HCT116 (cell line): ENCODE results near the gene TNFSF9.

Experiments used
- EZH2 ChIP-seq: fragments of 200-600 bp; sonication (generic); IDR thresholded peaks from 2 replicates; pipeline ENCODE4 v1.6.1; 2017; ENCODE audit warnings: antibody characterized with exemption, mixed run types
- JUND ChIP-seq: IDR thresholded peaks from 2 replicates; pipeline ENCODE4 v1.6.1; 2012
- POLR2A ChIP-seq: IDR thresholded peaks from 2 replicates; pipeline ENCODE4 v1.7.0; 2011; ENCODE audit warnings: borderline replicate concordance; ENCODE audit not compliant: insufficient read depth, insufficient read length; ENCODE audit errors: extremely low read depth
- TF ChIP-seq, protein P1 (sequence below): IDR thresholded peaks from 2 replicates; pipeline ENCODE4 v1.6.1; 2012
- TF ChIP-seq, protein P2 (sequence below), 3 experiments: fragments of 200-600 bp in 1 of 3; sonication (generic) in 1 of 3; IDR thresholded peaks in 2 of 3; conservative IDR thresholded peaks in 1 of 3; 2 replicates each; pipeline ENCODE4 v1.5.1; 2012 to 2017; ENCODE audit warnings: low read depth in 2 of 3, low read length in 2 of 3, antibody characterized with exemption in 1 of 3, borderline replicate concordance in 1 of 3, control low read depth in 1 of 3, mild to moderate bottlenecking in 1 of 3, mixed read lengths in 1 of 3, mixed run types in 1 of 3, moderate library complexity in 1 of 3; ENCODE audit not compliant: insufficient read depth in 1 of 3
- TF ChIP-seq, protein P3 (sequence below): IDR thresholded peaks from 2 replicates; pipeline ENCODE4 v1.6.1; 2012; ENCODE audit warnings: low read depth
- TF ChIP-seq, protein P4 (sequence below): IDR thresholded peaks from 2 replicates; pipeline ENCODE4 v1.6.1; 2012

DNA sequence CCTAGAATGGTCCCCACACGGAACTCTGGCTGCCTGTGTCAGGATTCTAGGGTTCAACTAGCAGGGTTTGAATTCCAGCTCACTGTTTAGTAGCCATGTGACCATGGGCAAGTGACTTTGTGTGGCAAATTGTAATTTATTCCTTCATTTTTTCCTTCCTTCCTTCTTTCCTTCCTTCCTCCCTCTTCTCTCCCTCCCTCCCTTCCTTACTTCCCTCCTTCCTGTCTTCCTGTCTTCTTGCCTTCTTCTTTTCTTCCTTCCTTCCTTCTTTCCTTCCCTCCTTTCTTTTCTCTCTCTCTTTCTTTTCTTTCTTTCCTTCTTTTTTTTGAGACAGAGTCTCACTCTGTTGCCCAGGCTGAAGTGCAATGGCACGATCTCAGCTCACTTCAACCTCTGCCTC, 40.7 kb upstream of the TNFSF9 start:
- TF ChIP-seq, protein P1, sequence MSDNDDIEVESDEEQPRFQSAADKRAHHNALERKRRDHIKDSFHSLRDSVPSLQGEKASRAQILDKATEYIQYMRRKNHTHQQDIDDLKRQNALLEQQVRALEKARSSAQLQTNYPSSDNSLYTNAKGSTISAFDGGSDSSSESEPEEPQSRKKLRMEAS: no peak
- TF ChIP-seq JUND (no peak), POLR2A (no peak), EZH2 (no peak)
- TF ChIP-seq, protein P2, sequence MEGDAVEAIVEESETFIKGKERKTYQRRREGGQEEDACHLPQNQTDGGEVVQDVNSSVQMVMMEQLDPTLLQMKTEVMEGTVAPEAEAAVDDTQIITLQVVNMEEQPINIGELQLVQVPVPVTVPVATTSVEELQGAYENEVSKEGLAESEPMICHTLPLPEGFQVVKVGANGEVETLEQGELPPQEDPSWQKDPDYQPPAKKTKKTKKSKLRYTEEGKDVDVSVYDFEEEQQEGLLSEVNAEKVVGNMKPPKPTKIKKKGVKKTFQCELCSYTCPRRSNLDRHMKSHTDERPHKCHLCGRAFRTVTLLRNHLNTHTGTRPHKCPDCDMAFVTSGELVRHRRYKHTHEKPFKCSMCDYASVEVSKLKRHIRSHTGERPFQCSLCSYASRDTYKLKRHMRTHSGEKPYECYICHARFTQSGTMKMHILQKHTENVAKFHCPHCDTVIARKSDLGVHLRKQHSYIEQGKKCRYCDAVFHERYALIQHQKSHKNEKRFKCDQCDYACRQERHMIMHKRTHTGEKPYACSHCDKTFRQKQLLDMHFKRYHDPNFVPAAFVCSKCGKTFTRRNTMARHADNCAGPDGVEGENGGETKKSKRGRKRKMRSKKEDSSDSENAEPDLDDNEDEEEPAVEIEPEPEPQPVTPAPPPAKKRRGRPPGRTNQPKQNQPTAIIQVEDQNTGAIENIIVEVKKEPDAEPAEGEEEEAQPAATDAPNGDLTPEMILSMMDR (IDR thresholded peaks at IDR 0.05 in 2 of 3, conservative IDR thresholded peaks at IDR 0.05 in 1 of 3; ENCODE audit: borderline replicate concordance in 1 of 3, insufficient read depth in 1 of 3, low read depth in 2 of 3, low read length in 2 of 3): no peak
- TF ChIP-seq, protein P3, sequence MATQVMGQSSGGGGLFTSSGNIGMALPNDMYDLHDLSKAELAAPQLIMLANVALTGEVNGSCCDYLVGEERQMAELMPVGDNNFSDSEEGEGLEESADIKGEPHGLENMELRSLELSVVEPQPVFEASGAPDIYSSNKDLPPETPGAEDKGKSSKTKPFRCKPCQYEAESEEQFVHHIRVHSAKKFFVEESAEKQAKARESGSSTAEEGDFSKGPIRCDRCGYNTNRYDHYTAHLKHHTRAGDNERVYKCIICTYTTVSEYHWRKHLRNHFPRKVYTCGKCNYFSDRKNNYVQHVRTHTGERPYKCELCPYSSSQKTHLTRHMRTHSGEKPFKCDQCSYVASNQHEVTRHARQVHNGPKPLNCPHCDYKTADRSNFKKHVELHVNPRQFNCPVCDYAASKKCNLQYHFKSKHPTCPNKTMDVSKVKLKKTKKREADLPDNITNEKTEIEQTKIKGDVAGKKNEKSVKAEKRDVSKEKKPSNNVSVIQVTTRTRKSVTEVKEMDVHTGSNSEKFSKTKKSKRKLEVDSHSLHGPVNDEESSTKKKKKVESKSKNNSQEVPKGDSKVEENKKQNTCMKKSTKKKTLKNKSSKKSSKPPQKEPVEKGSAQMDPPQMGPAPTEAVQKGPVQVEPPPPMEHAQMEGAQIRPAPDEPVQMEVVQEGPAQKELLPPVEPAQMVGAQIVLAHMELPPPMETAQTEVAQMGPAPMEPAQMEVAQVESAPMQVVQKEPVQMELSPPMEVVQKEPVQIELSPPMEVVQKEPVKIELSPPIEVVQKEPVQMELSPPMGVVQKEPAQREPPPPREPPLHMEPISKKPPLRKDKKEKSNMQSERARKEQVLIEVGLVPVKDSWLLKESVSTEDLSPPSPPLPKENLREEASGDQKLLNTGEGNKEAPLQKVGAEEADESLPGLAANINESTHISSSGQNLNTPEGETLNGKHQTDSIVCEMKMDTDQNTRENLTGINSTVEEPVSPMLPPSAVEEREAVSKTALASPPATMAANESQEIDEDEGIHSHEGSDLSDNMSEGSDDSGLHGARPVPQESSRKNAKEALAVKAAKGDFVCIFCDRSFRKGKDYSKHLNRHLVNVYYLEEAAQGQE: no peak
- TF ChIP-seq, protein P4, sequence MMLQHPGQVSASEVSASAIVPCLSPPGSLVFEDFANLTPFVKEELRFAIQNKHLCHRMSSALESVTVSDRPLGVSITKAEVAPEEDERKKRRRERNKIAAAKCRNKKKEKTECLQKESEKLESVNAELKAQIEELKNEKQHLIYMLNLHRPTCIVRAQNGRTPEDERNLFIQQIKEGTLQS: no peak
